ENCODE results near the gene COL20A1. TPM values are rescaled to one million over a fixed set of nuclear protein-coding genes. Genes with fewer than 3 reads are reported as not detected.

COL20A1 gene
- total RNA-seq, 1 donor from 2014 or later, result not detected

GRCh38 chr20:63274381-63275228 is 18.4 kb upstream of the COL20A1 start:
- ATAC-seq (no peak), DNase-seq (ENCODE audit: missing footprints) (no peak)
- intact Hi-C loops (cut with DNase I), result no loop called here

GRCh38 chr20:63275825-63276224 is 17.2 kb upstream of the COL20A1 start:
- intact Hi-C loops (cut with DNase I), result no loop called here
- ATAC-seq (no peak), DNase-seq (ENCODE audit: missing footprints) (no peak)

- ATAC-seq, result no peak
- no peak for DNase-seq (ENCODE audit: missing footprints)
- intact Hi-C loops (cut with DNase I), result no loop called here
Observed at GRCh38 chr20:63276956-63277355, 16.0 kb upstream of the COL20A1 start.

GRCh38 chr20:63277466-63278272 is 15.3 kb upstream of the COL20A1 start:
- DNase-seq (ENCODE audit: missing footprints) (no peak), ATAC-seq (no peak)
- intact Hi-C loops (cut with DNase I), result no loop called here

GRCh38 chr20:63278661-63279060 is 14.3 kb upstream of the COL20A1 start:
- DNase-seq (ENCODE audit: missing footprints) (no peak), ATAC-seq (no peak)
- intact Hi-C loops (cut with DNase I), result no loop called here

- intact Hi-C loops (cut with DNase I), result no loop called here
- DNase-seq (ENCODE audit: missing footprints), result peak; percentile 40
- no peak for ATAC-seq
Observed at GRCh38 chr20:63279931-63280330, 13.1 kb upstream of the COL20A1 start.

GRCh38 chr20:63280371-63280770 is 12.6 kb upstream of the COL20A1 start:
- DNase-seq (ENCODE audit: missing footprints), result peak; percentile 37
- no peak for ATAC-seq
- intact Hi-C loops (cut with DNase I), result no loop called here

- ATAC-seq (no peak), DNase-seq (ENCODE audit: missing footprints) (peak; percentile 59)
- intact Hi-C loops (cut with DNase I), result no loop called here
Observed at GRCh38 chr20:63280929-63281545, 11.9 kb upstream of the COL20A1 start.

- DNase-seq (ENCODE audit: missing footprints), result peak; percentile 28
Observed at GRCh38 chr20:63281742-63282665, 11.0 kb upstream of the COL20A1 start.

GRCh38 chr20:63282946-63283345 is 10.0 kb upstream of the COL20A1 start:
- DNase-seq (ENCODE audit: missing footprints) (peak; percentile 52), ATAC-seq (no peak)
- intact Hi-C loops (cut with DNase I), result no loop called here

More at GRCh38 chr20:63281742-63282665, 11.0 kb upstream of the COL20A1 start:
- ATAC-seq, result no peak
- intact Hi-C loops (cut with DNase I), result no loop called here

- ATAC-seq (no peak), DNase-seq (ENCODE audit: missing footprints) (peak; percentile 46)
- intact Hi-C loops (cut with DNase I), result no loop called here
Observed at GRCh38 chr20:63283397-63284082, 9.4 kb upstream of the COL20A1 start.

- intact Hi-C loops (cut with DNase I), result no loop called here
- ATAC-seq (no peak), DNase-seq (ENCODE audit: missing footprints) (no peak)
Observed at GRCh38 chr20:63284083-63284440, 8.9 kb upstream of the COL20A1 start.

GRCh38 chr20:63284544-63284949 is 8.4 kb upstream of the COL20A1 start:
- intact Hi-C loops (cut with DNase I), result no loop called here
- ATAC-seq, result no peak
- peak; percentile 65 for DNase-seq (ENCODE audit: missing footprints)

GRCh38 chr20:63284981-63285524 is 7.9 kb upstream of the COL20A1 start:
- intact Hi-C loops (cut with DNase I), result no loop called here
- DNase-seq (ENCODE audit: missing footprints), result no peak
- no peak for ATAC-seq

- intact Hi-C loops (cut with DNase I), result no loop called here
- ATAC-seq (no peak), DNase-seq (ENCODE audit: missing footprints) (peak; percentile 61)
Observed at GRCh38 chr20:63285636-63286615, 7.1 kb upstream of the COL20A1 start.

GRCh38 chr20:63286781-63287696 is 5.9 kb upstream of the COL20A1 start:
- no peak for ATAC-seq
- DNase-seq (ENCODE audit: missing footprints), result peak; percentile 57
- intact Hi-C loops (cut with DNase I), result no loop called here
